Gastroesophageal sphincter (tissue), 4 donors: ENCODE results near the gene SH2B3. TPM values are rescaled to one million over a fixed set of nuclear protein-coding genes. Genes with fewer than 3 reads are reported as not detected.

Experiments
- ATAC-seq: fragments of 150-250 bp; one replicate; pipeline ENCODE4 v1.9.1; 2016; ENCODE audit warnings: mild to moderate bottlenecking, moderate library complexity
- H3K27ac ChIP-seq, 4 donors: fragments of 200-600 bp; sonication (generic) in 3 of 4; 1 replicate in 3 of 4; 2 replicates in 1 of 4; pipeline ENCODE4 v1.5.1; 2016 to 2019
- H3K27me3 ChIP-seq: fragments of 200-600 bp; sonication (generic); one replicate; pipeline ENCODE4 v1.5.1; 2019
- H3K36me3 ChIP-seq, 2 donors: fragments of 200-600 bp; sonication (generic); one replicate each; pipeline ENCODE4 v1.5.1; 2019; ENCODE audit warnings: control low read depth in 1 of 2
- H3K4me1 ChIP-seq, 3 donors: fragments of 200-600 bp; sonication (generic); 1 replicate in 2 of 3; 2 replicates in 1 of 3; pipeline ENCODE4 v1.5.1; 2016 to 2019; ENCODE audit warnings: control low read depth in 2 of 3
- H3K4me3 ChIP-seq, 2 donors: fragments of 200-600 bp; sonication (generic); one replicate each; pipeline ENCODE4 v1.5.1; 2019; ENCODE audit warnings: mild to moderate bottlenecking in 1 of 2, moderate library complexity in 1 of 2
- H3K9me3 ChIP-seq, 3 donors: fragments of 200-600 bp; sonication (generic); one replicate each; pipeline ENCODE4 v1.5.1; 2017 to 2019; ENCODE audit warnings: control low read depth in 2 of 3
- CTCF ChIP-seq, 4 experiments: fragments of 200-600 bp in 2 of 4; fragments of 450-650 bp in 2 of 4; sonication (generic) in 1 of 4; IDR thresholded peaks; one replicate each; pipeline ENCODE4 v1.5.1; 2017 to 2019; ENCODE audit warnings: antibody characterized with exemption in 4 of 4, mild to moderate bottlenecking in 2 of 4, moderate library complexity in 2 of 4
- EP300 ChIP-seq: sonication (generic); formaldehyde crosslinking; IDR thresholded peaks from one replicate; pipeline ENCODE4 v1.6.1; 2017; ENCODE audit warnings: antibody characterized with exemption, mild to moderate bottlenecking
- POLR2A ChIP-seq, 2 donors: fragments of 450-650 bp; IDR thresholded peaks; one replicate each; pipeline ENCODE4 v1.6.1; 2017; ENCODE audit warnings: antibody characterized with exemption in 2 of 2, mild to moderate bottlenecking in 2 of 2, moderate library complexity in 1 of 2
- POLR2AphosphoS5 ChIP-seq: sonication (generic); formaldehyde crosslinking; IDR thresholded peaks from one replicate; pipeline ENCODE4 v1.6.1; 2017; ENCODE audit warnings: antibody characterized with exemption
- WGBS, 2 donors: methylation state at CpG; one replicate each; pipeline ENCODE4 v1.1.5; 2018; ENCODE audit warnings: low coverage in 1 of 2; 5-methylcytosine and 5-hydroxymethylcytosine counted together
- total RNA-seq, 4 donors: library from RNA; depleted of rRNA; stranded (reverse); fragments of >200 nt; gene quantifications; one replicate each; pipeline ENCODE4 v1.1.0, GENCODE V29; 2016

The SH2B3 gene
- total RNA-seq, 4 donors from 2014 or later = 17.0 to 33.1 (median 23.3) TPM

GRCh38 chr12:111404362-111405148, 1.2 kb upstream of the SH2B3 start:
- no peaks in the 10 kb centered on the region for H3K36me3 ChIP-seq
- peak overlapping the region; percentile 62 to 93 for H3K4me3 ChIP-seq
- peak overlapping the region in 3 of 4 donors; percentile 82 to 89 (median 87) for H3K27ac ChIP-seq
- peaks cover 0 to 70% (median 43%) of the 10 kb centered on the region in 3 donors for H3K4me1 ChIP-seq
- TF ChIP-seq CTCF (IDR thresholded peaks at IDR 0.05) (no peak), POLR2A (IDR thresholded peaks at IDR 0.05) (no peak)
- no peaks in the 10 kb centered on the region for H3K9me3 ChIP-seq
- no peak for ATAC-seq
- no peaks in the 10 kb centered on the region for H3K27me3 ChIP-seq
- WGBS, 2 donors = 62 to 87% methylated on average over 6 to 10 of the region's 21 CpGs

- TF ChIP-seq EP300 = no peak
- peak in 3 of 4 experiments; percentile 46 to 62 (median 56) for TF ChIP-seq CTCF (IDR thresholded peaks at IDR 0.05)
- peak in 1 of 2 donors; percentile 5 for TF ChIP-seq POLR2A (IDR thresholded peaks at IDR 0.05)
- Histone ChIP-seq H3K27me3 (no peaks in the 10 kb centered on the region), H3K27ac (peak overlapping the region in 3 of 4 donors; percentile 82 to 89 (median 87)), H3K9me3 (no peaks in the 10 kb centered on the region), H3K36me3 (no peaks in the 10 kb centered on the region), H3K4me1 (peaks cover 0 to 77% (median 51%) of the 10 kb centered on the region in 3 donors), H3K4me3 (peak overlapping the region; percentile 62 to 93)
- WGBS, 2 donors = 0% methylated on average over 3 of the region's 59 CpGs; no CpG with 5 or more reads in 1 of the 2 donors
- ATAC-seq = peak; percentile 87
These were observed 419 bp upstream of the SH2B3 start for GRCh38 chr12:111405149-111405858.

- Histone ChIP-seq H3K4me1 (peaks cover 0 to 91% (median 62%) of the 10 kb centered on the region in 3 donors), H3K36me3 (no peaks in the 10 kb centered on the region), H3K27me3 (no peaks in the 10 kb centered on the region), H3K9me3 (no peaks in the 10 kb centered on the region), H3K27ac (peak overlapping the region; percentile 32 to 89 (median 84)), H3K4me3 (peak overlapping the region; percentile 62 to 93)
- no peak for ATAC-seq
- WGBS, 2 donors = 11% methylated on average over 7 of the region's 34 CpGs; no CpG with 5 or more reads in 1 of the 2 donors
- TF ChIP-seq CTCF (IDR thresholded peaks at IDR 0.05) (no peak), EP300 (no peak), POLR2A (IDR thresholded peaks at IDR 0.05) (peak in 1 of 2 donors; percentile 30), POLR2AphosphoS5 (no peak)
These were observed 1.0 kb downstream of the SH2B3 start for GRCh38 chr12:111406474-111407376.

GRCh38 chr12:111407377-111408115, 1.8 kb downstream of the SH2B3 start:
- Histone ChIP-seq H3K36me3 (no peaks in the 10 kb centered on the region), H3K27ac (peak overlapping the region in 3 of 4 donors; percentile 82 to 89 (median 87)), H3K9me3 (no peaks in the 10 kb centered on the region), H3K4me1 (peaks cover 0 to 94% (median 70%) of the 10 kb centered on the region in 3 donors), H3K27me3 (no peaks in the 10 kb centered on the region), H3K4me3 (peak overlapping the region; percentile 62 to 93)
- 62% methylated on average over 3 of the region's 9 CpGs; no CpG with 5 or more reads in 1 of the 2 donors for WGBS, 2 donors
- ATAC-seq = no peak
- TF ChIP-seq POLR2A (IDR thresholded peaks at IDR 0.05) (no peak), CTCF (IDR thresholded peaks at IDR 0.05) (no peak), POLR2AphosphoS5 (no peak), EP300 (no peak)
